Stimulated activated CD4-positive, alpha-beta T cell treated with anti-CD3 and anti-CD28 coated beads, TNF-alpha, amount 100 ng/mL, for 48 hours (primary cell): ENCODE data around the gene DIAPH3.
"Not testable (repeated sequence)": the region's sequence is repeated elsewhere in the genome, so short reads cannot be mapped to it uniquely, and the experiment has no call there.

ENCODE experiments used
- DNase-seq, 3 donors: peaks; one replicate each; pipeline ENCODE4 v3.0.0-alpha.2; 2020; ENCODE audit warnings: low read depth in 3 of 3

The DIAPH3 gene

GRCh38 chr13:60094385-60095088 lies 69.2 kb downstream of the DIAPH3 start:
- DNase-seq: no peak

- DNase-seq: no peak
Observed at GRCh38 chr13:60093425-60094019, 70.2 kb downstream of the DIAPH3 start.

- DNase-seq: no peak
Observed at GRCh38 chr13:60091573-60091972, 72.2 kb downstream of the DIAPH3 start.

DNA sequence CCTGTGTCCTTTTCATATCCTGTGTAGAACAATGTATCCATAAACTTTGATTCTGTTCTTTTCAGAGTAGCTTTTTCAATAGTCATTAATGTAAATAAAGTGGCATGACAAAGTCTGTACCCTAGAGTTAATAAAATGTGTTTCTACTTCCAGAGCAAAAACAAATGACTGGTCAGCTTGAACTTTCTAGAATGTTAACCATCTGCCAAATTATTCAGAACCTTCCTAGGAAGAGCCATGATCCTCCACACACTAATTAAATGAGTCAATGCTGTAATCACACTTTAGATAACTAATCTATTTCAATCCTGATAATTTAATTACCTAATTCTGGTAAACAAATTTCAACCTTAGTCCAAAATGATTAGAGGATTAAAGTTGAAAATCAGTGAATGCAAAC lies 73.2 kb downstream of the DIAPH3 start:
- no peak for DNase-seq

DNA sequence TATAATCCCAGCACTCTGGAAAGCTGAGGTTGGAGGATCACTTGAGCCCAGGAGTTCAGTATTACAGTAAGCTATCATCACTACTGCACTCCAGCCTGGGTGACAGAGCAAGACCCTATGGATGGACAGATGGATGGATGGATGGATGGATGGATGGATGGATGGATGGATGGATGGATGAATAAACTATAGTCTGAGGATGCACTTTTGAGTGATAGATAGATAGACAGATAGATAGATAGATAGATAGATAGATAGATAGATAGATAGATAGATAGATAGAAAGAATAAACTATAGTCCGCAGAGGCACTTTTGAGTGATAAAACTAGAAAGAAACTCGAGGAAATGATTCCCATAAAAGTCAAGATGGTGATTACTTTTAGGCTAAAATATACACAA lies 79.9 kb downstream of the DIAPH3 start:
- DNase-seq: not testable (repeated sequence)

- DNase-seq: no peak
Observed at GRCh38 chr13:60080850-60081249, 82.9 kb downstream of the DIAPH3 start.

GRCh38 chr13:60078226-60078625 lies 85.5 kb downstream of the DIAPH3 start:
- DNase-seq: no peak

- DNase-seq: no peak
Observed at GRCh38 chr13:60075850-60076249, 87.9 kb downstream of the DIAPH3 start.

DNA sequence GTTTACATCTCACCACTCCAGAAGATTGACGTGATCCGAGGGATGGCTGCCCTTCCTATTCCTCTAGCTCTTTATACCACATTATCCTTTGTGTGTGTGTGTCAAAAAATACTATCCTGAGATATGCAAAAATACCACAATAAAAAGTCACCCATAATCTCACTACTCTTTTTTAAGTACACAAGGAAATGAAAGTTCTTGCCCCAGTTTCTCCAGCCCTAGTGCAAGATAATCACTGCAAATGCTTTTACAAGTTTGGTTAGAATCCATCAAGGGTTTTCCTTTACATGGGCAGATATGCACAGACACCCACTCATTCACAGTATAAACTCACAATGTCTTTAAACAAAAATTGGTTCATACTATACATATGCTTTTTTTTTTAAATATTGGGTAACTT lies 89.3 kb downstream of the DIAPH3 start:
- DNase-seq: no peak

DNA sequence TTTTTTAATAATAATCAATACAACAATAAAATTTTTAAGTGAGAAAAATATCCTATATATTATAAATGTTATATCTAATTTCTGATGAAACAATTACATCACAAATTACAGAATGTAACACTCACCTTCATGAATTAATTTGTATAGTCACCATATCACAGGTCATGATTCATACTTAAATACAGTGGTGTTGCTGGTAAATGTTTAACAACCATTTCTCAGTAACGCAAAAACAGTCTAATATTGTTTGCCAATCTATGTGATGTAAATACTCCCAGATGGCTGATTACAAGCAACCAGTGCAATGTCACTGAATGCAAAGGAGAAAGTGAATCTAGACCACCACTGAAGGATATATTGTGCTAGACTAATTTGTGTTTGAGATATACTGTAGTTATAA lies 97.5 kb downstream of the DIAPH3 start:
- no peak for DNase-seq

DNA sequence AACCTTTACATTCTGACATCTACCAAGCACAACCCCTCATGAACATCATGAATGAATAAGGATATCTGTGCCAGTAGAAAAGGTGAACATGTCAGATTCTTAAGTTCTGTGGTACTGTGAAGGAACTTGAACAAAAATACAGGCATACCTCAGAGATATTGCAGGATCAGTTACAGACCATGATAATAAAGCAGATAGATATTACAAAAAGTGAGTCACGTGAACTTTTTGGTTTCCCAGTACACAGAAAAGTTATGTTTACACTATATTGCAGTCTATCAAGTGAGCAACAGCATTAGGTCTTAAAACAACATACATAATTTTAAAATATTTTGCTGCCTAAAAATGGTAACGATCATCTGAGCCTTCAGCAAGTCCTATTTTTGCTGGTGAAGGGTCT lies 101.2 kb downstream of the DIAPH3 start:
- no peak for DNase-seq

GRCh38 chr13:60061737-60062136 lies 102.0 kb downstream of the DIAPH3 start:
- no peak for DNase-seq

DNA sequence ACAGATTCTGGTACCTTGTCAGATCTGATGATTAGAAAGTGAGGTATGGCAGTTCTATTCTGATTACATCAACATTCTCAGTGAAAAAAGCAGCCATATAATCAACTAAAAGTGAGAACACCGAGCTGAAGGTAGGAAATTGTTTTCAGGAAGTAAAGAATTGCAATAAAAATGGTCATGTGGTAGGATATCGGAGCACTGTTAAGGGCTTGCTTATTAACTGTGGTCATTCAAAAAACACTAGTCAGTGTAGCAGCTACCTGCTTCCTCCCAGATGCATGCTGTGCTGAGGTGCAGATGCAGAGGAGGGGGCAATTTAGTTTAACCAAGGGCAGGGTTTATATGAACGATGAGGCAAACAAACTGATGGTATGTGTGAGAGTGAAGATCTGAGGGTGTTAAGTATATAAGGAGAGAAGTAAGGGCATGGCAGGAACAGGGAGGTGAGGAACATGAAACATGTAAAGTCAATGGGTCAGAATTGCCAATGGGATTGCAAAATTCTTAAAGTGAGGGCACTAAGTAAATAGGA lies 111.9 kb downstream of the DIAPH3 start:
- DNase-seq: no peak

DNA sequence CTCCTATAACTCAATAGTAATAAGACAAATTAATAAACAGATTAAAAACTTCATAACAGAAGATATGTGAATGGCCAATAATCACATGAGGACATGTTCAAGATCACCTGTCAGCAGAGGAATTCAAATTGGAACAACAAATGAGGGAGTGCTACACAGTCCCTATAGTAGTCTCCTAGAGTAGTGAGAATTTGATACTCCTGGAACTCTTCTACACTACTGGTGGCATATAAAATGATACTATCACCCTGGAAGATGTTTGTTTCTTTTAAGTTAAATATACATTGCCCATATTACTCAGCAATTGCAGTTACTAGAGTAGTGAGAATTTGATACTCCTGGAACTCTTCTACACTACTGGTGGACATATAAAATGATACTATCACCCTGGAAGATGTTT lies 115.4 kb downstream of the DIAPH3 start:
- not testable (repeated sequence) for DNase-seq

- DNase-seq: no peak
Observed at GRCh38 chr13:60047918-60048317, 115.8 kb downstream of the DIAPH3 start.

- DNase-seq: no peak
Observed at GRCh38 chr13:60044321-60044720, 119.4 kb downstream of the DIAPH3 start.

- no peak for DNase-seq
Observed at GRCh38 chr13:60043262-60043661, 120.5 kb downstream of the DIAPH3 start.

DNA sequence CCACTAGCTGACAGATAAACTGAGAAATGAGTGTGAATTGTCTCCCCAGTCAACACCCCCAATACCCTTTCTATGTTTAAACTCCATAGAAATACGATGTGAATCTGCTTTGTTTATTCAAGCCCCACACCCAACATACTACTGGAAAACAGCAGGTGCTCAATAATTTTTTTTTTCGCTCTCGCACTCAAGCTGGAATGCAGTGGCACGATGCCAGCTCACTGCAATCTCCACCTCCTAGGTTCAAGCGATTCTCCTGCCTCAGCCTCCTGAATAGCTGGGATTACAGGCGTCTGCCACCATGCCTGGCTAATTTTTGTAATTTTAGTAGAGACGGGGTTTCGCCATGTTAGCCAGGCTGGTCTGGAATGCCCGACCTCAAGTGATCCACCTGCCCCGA lies 123.1 kb downstream of the DIAPH3 start:
- not testable (repeated sequence) for DNase-seq

GRCh38 chr13:60035874-60036273 lies 127.9 kb downstream of the DIAPH3 start:
- no peak for DNase-seq

- DNase-seq: no peak
Observed at GRCh38 chr13:60032851-60033250, 130.9 kb downstream of the DIAPH3 start.

DNA sequence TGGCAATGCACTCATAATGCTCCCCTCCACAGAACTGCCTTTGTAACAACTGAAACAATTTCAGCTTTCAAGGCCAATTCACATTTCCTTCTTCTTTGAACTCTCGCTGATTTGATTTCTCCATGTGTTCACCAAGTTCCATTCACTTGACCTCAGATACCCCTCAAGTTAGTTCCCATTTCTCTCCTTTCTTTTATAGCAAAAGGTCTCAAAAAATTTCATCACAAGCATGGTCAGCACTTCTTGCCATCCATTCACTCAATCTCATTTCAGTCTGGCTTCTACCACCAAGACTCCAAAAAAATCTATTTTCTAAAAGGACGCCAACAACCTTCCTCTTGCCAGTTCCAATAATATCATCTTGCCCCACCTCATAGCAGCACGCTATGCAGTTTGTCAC lies 135.7 kb downstream of the DIAPH3 start:
- DNase-seq: no peak

DNA sequence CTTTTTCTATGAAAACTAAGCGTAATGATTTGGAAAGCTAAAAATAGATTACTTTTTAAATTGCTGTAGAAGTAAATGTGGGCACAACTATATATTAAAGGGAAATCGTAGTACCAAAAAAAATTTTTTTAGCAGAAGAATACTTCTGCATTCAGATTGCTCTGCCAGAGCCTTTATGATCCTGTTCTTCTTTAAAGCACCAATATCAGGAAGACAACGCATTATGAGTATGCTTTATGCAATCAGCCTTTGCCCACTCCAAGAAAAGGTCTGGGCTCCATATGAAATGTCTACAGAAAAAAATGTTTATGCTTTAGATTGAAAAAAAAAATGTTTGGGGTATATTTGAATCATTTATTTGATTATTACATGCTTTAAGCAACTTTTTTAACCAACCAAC lies 137.4 kb downstream of the DIAPH3 start:
- no peak for DNase-seq

GRCh38 chr13:60020288-60020687 lies 143.4 kb downstream of the DIAPH3 start:
- no peak for DNase-seq
